K562 (cell line): ENCODE measurements around the gene NAIF1. TPM values are rescaled to one million over a fixed set of nuclear protein-coding genes. Genes with fewer than 3 reads are reported as not detected.

Source experiments
- ATAC-seq: fragments of 200-7000 bp; cut with Tn5 transposase; 3 replicates; pipeline ENCODE4 v1.9.1; 2020; ENCODE audit warnings: moderate library complexity
- BruUV-seq: library from RNA; stranded (reverse); fragments of 400-500 nt; replicated peaks from 2 replicates; lab custom pipeline; 2021; lab: Mats Ljungman, UMichigan
- CTCF ChIA-PET: fragments of 300-600 bp; formaldehyde crosslinking; extraction: SDS; loops from one replicate; lab custom pipeline; 2021; ENCODE audit warnings: low intra/inter-chr PET ratio; lab: Yijun Ruan, JAX
- POLR2A ChIA-PET: fragments of 300-600, 350-650 bp; sonication (Branson Sonifier 250); formaldehyde crosslinking; extraction: SDS; loops from one replicate; lab custom pipeline; 2021; ENCODE audit warnings: antibody characterized with exemption, inconsistent platforms; lab: Yijun Ruan, JAX
- DNase-seq, 4 experiments: peaks; one replicate each; pipeline versions ENCODE4 v3.0.0 to v3.0.0-alpha.2; 2011 to 2018; ENCODE audit warnings: low spot score in 3 of 4, mixed read lengths in 3 of 4; ENCODE audit errors: extremely low read depth in 1 of 4
- FAIRE-seq: peaks from 2 replicates; lab custom pipeline; 2011; peaks lifted over from hg19 to GRCh38; lab: Jason Lieb, UNC
- H2AFZ ChIP-seq: 2 replicates; pipeline ENCODE4 v1.6.0; 2011; ENCODE audit warnings: low read depth, low read length, control low read depth, inconsistent platforms
- H3K27ac ChIP-seq: fragments of 200-600 bp; 3 replicates; pipeline ENCODE4 v1.8.0; 2011; ENCODE audit warnings: low read depth, mild to moderate bottlenecking, control low read depth, inconsistent platforms, low read length, moderate library complexity, mixed read lengths; ENCODE audit errors: extremely low read depth
- H3K27me3 ChIP-seq, 2 experiments: fragments of 300-600 bp in 1 of 2; 2 replicates in 1 of 2; 3 replicates in 1 of 2; pipeline versions ENCODE4 v1.6.0 to v1.8.0; 2011; ENCODE audit warnings: inconsistent platforms in 2 of 2, low read length in 2 of 2, mild to moderate bottlenecking in 1 of 2, mixed read lengths in 1 of 2, moderate library complexity in 1 of 2; ENCODE audit not compliant: control insufficient read depth in 2 of 2, insufficient read depth in 2 of 2
- H3K36me3 ChIP-seq: fragments of 300-600 bp; 3 replicates; pipeline ENCODE4 v1.8.0; 2011; ENCODE audit warnings: mild to moderate bottlenecking, low read length, inconsistent platforms; ENCODE audit not compliant: control insufficient read depth, insufficient read depth
- H3K4me1 ChIP-seq, 2 experiments: fragments of 200-600 bp in 1 of 2; replicated peaks in 1 of 2; 2 replicates in 1 of 2; 3 replicates in 1 of 2; pipeline versions ENCODE4 v1.5.1 to v1.8.0; 2011; ENCODE audit warnings: inconsistent platforms in 2 of 2, low read length in 2 of 2, mild to moderate bottlenecking in 1 of 2, mixed read lengths in 1 of 2, moderate library complexity in 1 of 2; ENCODE audit not compliant: control insufficient read depth in 2 of 2, insufficient read depth in 2 of 2
- H3K4me2 ChIP-seq: 2 replicates; pipeline ENCODE4 v1.6.1; 2011; ENCODE audit warnings: low read length, control low read depth, inconsistent platforms, mixed read lengths; ENCODE audit not compliant: insufficient read depth
- H3K4me3 ChIP-seq: fragments of 200-600 bp; sonication (generic), shearing (Covaris generic); 2 replicates; pipeline ENCODE4 v1.5.1; 2016; ENCODE audit warnings: control low read depth, inconsistent platforms
- H3K79me2 ChIP-seq: fragments of 200-600 bp; 3 replicates; pipeline ENCODE4 v1.8.0; 2011; ENCODE audit warnings: low read length, inconsistent platforms; ENCODE audit not compliant: control insufficient read depth, insufficient read depth
- H3K9ac ChIP-seq, 2 experiments: 2 replicates each; pipeline versions ENCODE4 v1.6.0 to v1.6.1; 2011; ENCODE audit warnings: low read depth in 2 of 2, low read length in 2 of 2, control low read depth in 1 of 2, inconsistent platforms in 1 of 2, mild to moderate bottlenecking in 1 of 2, mixed read lengths in 1 of 2; ENCODE audit not compliant: insufficient read depth in 1 of 2
- H3K9me1 ChIP-seq: one replicate; pipeline ENCODE4 v1.6.0; 2011; ENCODE audit warnings: inconsistent platforms, mild to moderate bottlenecking, low read length, moderate library complexity; ENCODE audit not compliant: control insufficient read depth, insufficient read depth
- H3K9me3 ChIP-seq: replicated peaks from 2 replicates; pipeline ENCODE4 v1.5.1; 2011; ENCODE audit warnings: low read depth, low read length, inconsistent platforms; ENCODE audit not compliant: control insufficient read depth, insufficient read depth
- H4K20me1 ChIP-seq: replicated peaks from 2 replicates; pipeline ENCODE4 v1.6.1; 2011; ENCODE audit warnings: low read length, inconsistent platforms, mixed read lengths; ENCODE audit not compliant: control insufficient read depth, insufficient read depth
- CTCF ChIP-seq, 3 experiments: IDR thresholded peaks in 2 of 3; conservative IDR thresholded peaks in 1 of 3; 2 replicates each; pipeline ENCODE4 v1.5.1; 2011 to 2012; ENCODE audit warnings: low read length in 3 of 3, mild to moderate bottlenecking in 3 of 3, control low read depth in 2 of 3, improper control_type of control experiment in 1 of 3, inconsistent platforms in 1 of 3, low read depth in 1 of 3, mixed read lengths in 1 of 3, moderate library complexity in 1 of 3; ENCODE audit not compliant: insufficient read depth in 2 of 3
- GATAD2B ChIP-seq: fragments of 450-650 bp; IDR thresholded peaks from 2 replicates; pipeline ENCODE4 v1.6.1; 2017; ENCODE audit warnings: mild to moderate bottlenecking, borderline replicate concordance
- GTF2B ChIP-seq: IDR thresholded peaks from 2 replicates; pipeline ENCODE4 v1.6.1; 2011; ENCODE audit not compliant: insufficient read length; ENCODE audit errors: extremely low read depth
- HDAC1 ChIP-seq, 2 experiments: fragments of 450-650 bp; IDR thresholded peaks; 2 replicates each; pipeline ENCODE4 v1.6.1; 2016 to 2017; ENCODE audit warnings: inconsistent platforms in 1 of 2, mild to moderate bottlenecking in 1 of 2, moderate library complexity in 1 of 2
- KDM2B ChIP-seq: fragments of 250-450 bp; sonication (Bioruptor Pico); IDR thresholded peaks from 2 replicates; pipeline ENCODE4 v1.8.0; 2021; ENCODE audit warnings: mild to moderate bottlenecking, moderate library complexity
- MTA1 ChIP-seq: fragments of 450-650 bp; IDR thresholded peaks from 2 replicates; pipeline ENCODE4 v1.6.1; 2017; ENCODE audit warnings: borderline replicate concordance
- OTX1 ChIP-seq: fragments of 450-650 bp; formaldehyde crosslinking; IDR thresholded peaks from 2 replicates; pipeline ENCODE4 v1.4.0; 2022; ENCODE audit warnings: mild to moderate bottlenecking
- PCBP1 ChIP-seq: fragments of 200-400 bp; formaldehyde crosslinking; IDR thresholded peaks from 2 replicates; pipeline ENCODE4 v1.6.1; 2018; ENCODE audit warnings: mild to moderate bottlenecking, low read depth, low read length; ENCODE audit not compliant: poor library complexity, severe bottlenecking
- RAD21 ChIP-seq, 2 experiments: fragments of 250-450 bp in 1 of 2; fragments of 450-650 bp in 1 of 2; sonication (Bioruptor Pico) in 1 of 2; formaldehyde crosslinking in 1 of 2; IDR thresholded peaks in 1 of 2; conservative IDR thresholded peaks in 1 of 2; 2 replicates each; pipeline versions ENCODE4 v1.4.0 to v1.8.0; 2020 to 2022; ENCODE audit warnings: mild to moderate bottlenecking in 2 of 2, moderate library complexity in 1 of 2
- SRF ChIP-seq, 2 experiments: fragments of 250-450, 450-650 bp in 1 of 2; sonication (Bioruptor Pico) in 1 of 2; sonication (generic) in 1 of 2; formaldehyde crosslinking; IDR thresholded peaks; 2 replicates each; pipeline versions ENCODE4 v1.5.0 to v1.5.1; 2020 to 2022; ENCODE audit warnings: mild to moderate bottlenecking in 1 of 2, missing genetic modification reagents in 1 of 2
- STAT5B ChIP-seq: fragments of 250-450 bp; sonication (Bioruptor Pico); IDR thresholded peaks from 2 replicates; pipeline ENCODE4 v1.8.0; 2021; ENCODE audit warnings: mild to moderate bottlenecking, inconsistent platforms
- TAF9B ChIP-seq: fragments of 450-650 bp; IDR thresholded peaks from 2 replicates; pipeline ENCODE4 v1.6.1; 2018; ENCODE audit warnings: mild to moderate bottlenecking; ENCODE audit not compliant: partially characterized antibody
- WGBS: fragments of 100-300 bp; shearing (Covaris generic); methylation state at CpG from one replicate; pipeline ENCODE4 v1.1.6; 2016; ENCODE audit warnings: low coverage, mixed read lengths; ENCODE audit not compliant: insufficient coverage; ENCODE audit errors: missing lambda C conversion rate; 5-methylcytosine and 5-hydroxymethylcytosine counted together
- in situ Hi-C: fragments of 300-500 bp; cut with MboI; formaldehyde crosslinking; loops from 4 replicates; pipeline ENCODE4 v1.15.0; 2018; ENCODE audit warnings: inconsistent platforms, mixed read lengths
- intact Hi-C: fragments of 100-400 bp; cut with micrococcal nuclease; formaldehyde crosslinking; loops from 2 replicates; pipeline ENCODE4 v1.14.2; 2022
- polyA plus RNA-seq, 8 experiments: library from polyadenylated mRNA; depleted of rRNA in 4 of 8; stranded (reverse) in 5 of 8; unstranded in 3 of 8; fragments of >200 nt; fragmentation: Nextera tagmentation in 2 of 8; fragmentation: Illumina TruSeq in 1 of 8; extraction: Ambion mirVana in 2 of 8; extraction: Trizol in 1 of 8; gene quantifications; 2 replicates each; pipeline versions ENCODE4 v1.2.1 to v1.2.3, GENCODE V29; 2011 to 2014; ENCODE audit warnings: inconsistent platforms in 1 of 8, missing spikeins in 1 of 8
- total RNA-seq, 7 experiments: library from RNA; depleted of rRNA in 6 of 7; stranded (reverse); fragments of >200 nt in 6 of 7; fragmentation: Illumina TruSeq in 2 of 7; extraction: Trizol in 2 of 7; gene quantifications; 2 replicates each; pipeline versions ENCODE4 v1.2.1 to v1.2.3, GENCODE V29; 2011 to 2021; ENCODE audit warnings: low replicate concordance in 1 of 7
- TF ChIP-seq, protein P1 (sequence below): fragments of 450-650 bp; IDR thresholded peaks from 2 replicates; pipeline ENCODE4 v1.6.1; 2016; ENCODE audit warnings: antibody characterized with exemption
- TF ChIP-seq, protein P2 (sequence below): sonication (generic); formaldehyde crosslinking; IDR thresholded peaks from 2 replicates; pipeline ENCODE4 v1.4.0; 2020; ENCODE audit warnings: mild to moderate bottlenecking, missing genetic modification reagents
- TF ChIP-seq, protein P3 (sequence below): fragments of 250-450 bp; sonication (Bioruptor Pico); IDR thresholded peaks from 2 replicates; pipeline ENCODE4 v1.5.0; 2021

The NAIF1 gene
- total and polyA plus RNA-seq, 9 of the 15 experiments (the other 6 are each of a cell fraction or from before 2014, with no cell fraction given), result 4.8 to 26.6 (median 17.2) TPM

DNA sequence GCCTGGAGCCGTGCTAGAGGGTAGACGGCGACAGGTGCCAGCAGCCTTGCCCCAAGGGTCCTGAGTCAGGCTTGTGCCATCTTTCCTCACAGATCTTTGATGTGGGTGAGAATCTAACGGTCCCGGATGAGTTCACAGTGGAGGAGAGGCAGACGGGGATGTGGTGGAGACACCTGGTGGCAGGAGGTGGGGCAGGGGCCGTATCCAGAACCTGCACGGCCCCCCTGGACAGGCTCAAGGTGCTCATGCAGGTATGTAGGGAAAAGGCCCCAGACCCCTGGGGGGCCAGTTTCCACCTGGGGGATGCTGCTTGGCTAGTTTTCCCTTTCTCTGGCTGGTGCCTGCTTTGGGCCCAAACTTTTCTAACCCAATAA, 36.5 kb upstream of the NAIF1 start:
- no peak overlapping the region for H3K27ac ChIP-seq
- H3K9me1 ChIP-seq, result no peaks in the 10 kb centered on the region
- H3K79me2 ChIP-seq, result peaks cover 35% of the 10 kb centered on the region
- no TSS peak for BruUV-seq
- TF ChIP-seq RAD21 (CRISPR knock-in tag; conservative IDR thresholded peaks at IDR 0.05 in 1 of 2, IDR thresholded peaks at IDR 0.05 in 1 of 2) (0 out of 4 replicates have a peak, but pooled peaks of 1 of the 2 experiments have one; percentile 12), OTX1 (no peak), CTCF (IDR thresholded peaks at IDR 0.05 in 2 of 3, conservative IDR thresholded peaks at IDR 0.05 in 1 of 3; ENCODE audit: insufficient read depth in 2 of 3, low read depth in 1 of 3, low read length in 3 of 3) (peak; percentile 12 to 27 (median 15); a peak in 1 of 6 replicates), PCBP1 (no peak), GTF2B (no peak), GATAD2B (no peak), SRF (CRISPR knock-in tag; IDR thresholded peaks at IDR 0.05) (peak in 1 of 2 experiments; percentile 24; a peak in 1 of 4 replicates), TAF9B (no peak), MTA1 (no peak), STAT5B (CRISPR knock-in tag) (no peak), KDM2B (CRISPR knock-in tag) (no peak), HDAC1 (IDR thresholded peaks at IDR 0.05) (no peak)
- TF ChIP-seq, protein P1, sequence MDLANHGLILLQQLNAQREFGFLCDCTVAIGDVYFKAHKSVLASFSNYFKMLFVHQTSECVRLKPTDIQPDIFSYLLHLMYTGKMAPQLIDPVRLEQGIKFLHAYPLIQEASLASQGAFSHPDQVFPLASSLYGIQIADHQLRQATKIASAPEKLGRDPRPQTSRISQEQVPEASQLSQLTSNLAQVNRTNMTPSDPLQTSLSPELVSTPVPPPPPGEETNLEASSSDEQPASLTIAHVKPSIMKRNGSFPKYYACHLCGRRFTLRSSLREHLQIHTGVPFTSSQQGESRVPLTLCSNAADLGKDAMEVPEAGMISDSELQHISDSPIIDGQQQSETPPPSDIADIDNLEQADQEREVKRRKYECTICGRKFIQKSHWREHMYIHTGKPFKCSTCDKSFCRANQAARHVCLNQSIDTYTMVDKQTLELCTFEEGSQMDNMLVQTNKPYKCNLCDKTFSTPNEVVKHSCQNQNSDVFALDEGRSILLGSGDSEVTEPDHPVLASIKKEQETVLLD, result no peak
- TF ChIP-seq, protein P2, sequence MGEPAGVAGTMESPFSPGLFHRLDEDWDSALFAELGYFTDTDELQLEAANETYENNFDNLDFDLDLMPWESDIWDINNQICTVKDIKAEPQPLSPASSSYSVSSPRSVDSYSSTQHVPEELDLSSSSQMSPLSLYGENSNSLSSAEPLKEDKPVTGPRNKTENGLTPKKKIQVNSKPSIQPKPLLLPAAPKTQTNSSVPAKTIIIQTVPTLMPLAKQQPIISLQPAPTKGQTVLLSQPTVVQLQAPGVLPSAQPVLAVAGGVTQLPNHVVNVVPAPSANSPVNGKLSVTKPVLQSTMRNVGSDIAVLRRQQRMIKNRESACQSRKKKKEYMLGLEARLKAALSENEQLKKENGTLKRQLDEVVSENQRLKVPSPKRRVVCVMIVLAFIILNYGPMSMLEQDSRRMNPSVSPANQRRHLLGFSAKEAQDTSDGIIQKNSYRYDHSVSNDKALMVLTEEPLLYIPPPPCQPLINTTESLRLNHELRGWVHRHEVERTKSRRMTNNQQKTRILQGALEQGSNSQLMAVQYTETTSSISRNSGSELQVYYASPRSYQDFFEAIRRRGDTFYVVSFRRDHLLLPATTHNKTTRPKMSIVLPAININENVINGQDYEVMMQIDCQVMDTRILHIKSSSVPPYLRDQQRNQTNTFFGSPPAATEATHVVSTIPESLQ (CRISPR knock-in tag), result no peak
- TF ChIP-seq, protein P3, sequence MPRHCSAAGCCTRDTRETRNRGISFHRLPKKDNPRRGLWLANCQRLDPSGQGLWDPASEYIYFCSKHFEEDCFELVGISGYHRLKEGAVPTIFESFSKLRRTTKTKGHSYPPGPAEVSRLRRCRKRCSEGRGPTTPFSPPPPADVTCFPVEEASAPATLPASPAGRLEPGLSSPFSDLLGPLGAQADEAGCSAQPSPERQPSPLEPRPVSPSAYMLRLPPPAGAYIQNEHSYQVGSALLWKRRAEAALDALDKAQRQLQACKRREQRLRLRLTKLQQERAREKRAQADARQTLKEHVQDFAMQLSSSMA, result no peak
- H2AFZ ChIP-seq, result no peak overlapping the region
- no peak for FAIRE-seq
- WGBS, result 85% methylated on average over 7 of the region's 8 CpGs
- no peak overlapping the region for H3K4me3 ChIP-seq
- H3K9me3 ChIP-seq, result no peaks in the 10 kb centered on the region
- ATAC-seq, result no peak
- intact Hi-C loops, result no loop called here
- ChIA-PET POLR2A (interaction anchor here (0.8 to 1.5 kb wide), 3 partner anchors 8 to 10 kb away, joined by 3 read pairs; no protein-coding TSS in a partner anchor), CTCF (no interaction called here)
- H3K4me2 ChIP-seq, result no peak overlapping the region
- 0 out of 2 replicates have a peak, but pooled peaks cover 10% of the 10 kb centered on the region for H4K20me1 ChIP-seq
- in situ Hi-C loops, result no loop called here
- no peak overlapping the region; a peak in 1 of 4 replicates for H3K9ac ChIP-seq
- no peak for DNase-seq
- H3K4me1 ChIP-seq, result peaks cover 23 to 71% of the 10 kb centered on the region in 2 experiments; a peak in 4 of 5 replicates
- H3K27me3 ChIP-seq, result no peaks in the 10 kb centered on the region
- peaks cover 94% of the 10 kb centered on the region for H3K36me3 ChIP-seq
